ENCODE measurements around the gene TPD52L1.

TPD52L1 gene

GRCh38 chr6:125207956-125208355 is 54.4 kb downstream of the TPD52L1 start:
- no peak overlapping the region for H3K4me3 ChIP-seq (ENCODE audit: low read depth, low read length)

GRCh38 chr6:125208625-125209249 is 55.2 kb downstream of the TPD52L1 start:
- H3K4me3 ChIP-seq (ENCODE audit: low read depth, low read length): no peak overlapping the region

- no peak overlapping the region for H3K4me3 ChIP-seq (ENCODE audit: low read depth, low read length)
These were observed 57.1 kb downstream of the TPD52L1 start for GRCh38 chr6:125210667-125211066.

- no peak overlapping the region for H3K4me3 ChIP-seq (ENCODE audit: low read depth, low read length)
These were observed 57.8 kb downstream of the TPD52L1 start for GRCh38 chr6:125211352-125211751.

- no peak overlapping the region for H3K4me3 ChIP-seq (ENCODE audit: low read depth, low read length)
These were observed 58.8 kb downstream of the TPD52L1 start for GRCh38 chr6:125212377-125212776.

- H3K4me3 ChIP-seq (ENCODE audit: low read depth, low read length): no peak overlapping the region
These were observed 60.4 kb downstream of the TPD52L1 start for GRCh38 chr6:125213939-125214338.

- no peak overlapping the region for H3K4me3 ChIP-seq (ENCODE audit: low read depth, low read length)
These were observed 61.8 kb downstream of the TPD52L1 start for GRCh38 chr6:125215252-125215819.

- no peak overlapping the region for H3K4me3 ChIP-seq (ENCODE audit: low read depth, low read length)
These were observed 62.4 kb downstream of the TPD52L1 start for GRCh38 chr6:125216015-125216414.

GRCh38 chr6:125217369-125217768 is 63.8 kb downstream of the TPD52L1 start:
- no peak overlapping the region for H3K4me3 ChIP-seq (ENCODE audit: low read depth, low read length)

GRCh38 chr6:125217992-125218391 is 64.4 kb downstream of the TPD52L1 start:
- H3K4me3 ChIP-seq (ENCODE audit: low read depth, low read length): no peak overlapping the region

GRCh38 chr6:125219361-125219895 is 65.9 kb downstream of the TPD52L1 start:
- H3K4me3 ChIP-seq (ENCODE audit: low read depth, low read length): no peak overlapping the region

GRCh38 chr6:125220712-125221111 is 67.1 kb downstream of the TPD52L1 start:
- no peak overlapping the region for H3K4me3 ChIP-seq (ENCODE audit: low read depth, low read length)

GRCh38 chr6:125222531-125223455 is 69.2 kb downstream of the TPD52L1 start:
- no peak overlapping the region for H3K4me3 ChIP-seq (ENCODE audit: low read depth, low read length)

- no peak overlapping the region for H3K4me3 ChIP-seq (ENCODE audit: low read depth, low read length)
These were observed 70.8 kb downstream of the TPD52L1 start for GRCh38 chr6:125224231-125224861.

- H3K4me3 ChIP-seq (ENCODE audit: low read depth, low read length): no peak overlapping the region
These were observed 73.7 kb downstream of the TPD52L1 start for GRCh38 chr6:125227244-125227643.

GRCh38 chr6:125228981-125229479 is 75.5 kb downstream of the TPD52L1 start:
- no peak overlapping the region for H3K4me3 ChIP-seq (ENCODE audit: low read depth, low read length)

GRCh38 chr6:125230674-125231073 is 77.1 kb downstream of the TPD52L1 start:
- H3K4me3 ChIP-seq (ENCODE audit: low read depth, low read length): no peak overlapping the region

- no peak overlapping the region for H3K4me3 ChIP-seq (ENCODE audit: low read depth, low read length)
These were observed 77.6 kb downstream of the TPD52L1 start for GRCh38 chr6:125231133-125231532.

- H3K4me3 ChIP-seq (ENCODE audit: low read depth, low read length): no peak overlapping the region
These were observed 78.2 kb downstream of the TPD52L1 start for GRCh38 chr6:125231574-125232343.

GRCh38 chr6:125232466-125232865 is 78.9 kb downstream of the TPD52L1 start:
- no peak overlapping the region for H3K4me3 ChIP-seq (ENCODE audit: low read depth, low read length)
